H7 (cell line): ENCODE measurements around the gene SRA1. TPM values are rescaled to one million over a fixed set of nuclear protein-coding genes. Genes with fewer than 3 reads are reported as not detected.

Experiments
- DNase-seq: peaks from one replicate; pipeline ENCODE4 v3.0.0; 2012
- H3K27me3 ChIP-seq: 2 replicates; pipeline ENCODE4 v1.6.0; 2011; ENCODE audit warnings: mild to moderate bottlenecking, low read length; ENCODE audit not compliant: control insufficient read depth, insufficient read depth
- H3K36me3 ChIP-seq: replicated peaks from 2 replicates; pipeline ENCODE4 v1.5.1; 2011; ENCODE audit warnings: low read length; ENCODE audit not compliant: control insufficient read depth, insufficient read depth
- H3K4me3 ChIP-seq: 2 replicates; pipeline ENCODE4 v1.5.1; 2011; ENCODE audit warnings: low read depth, mild to moderate bottlenecking, control low read depth, low read length, moderate library complexity; ENCODE audit not compliant: insufficient read depth
- total RNA-seq: library from RNA; depleted of rRNA; stranded (reverse); fragments of >200 nt; shearing (Covaris generic); gene quantifications from 2 replicates; pipeline ENCODE4 v1.2.3, GENCODE V29; 2014

Gene SRA1
- total RNA-seq, 1 experiment from 2014 or later: 36.4 TPM

- Histone ChIP-seq H3K36me3 (peaks cover 7% of the 10 kb centered on the region), H3K27me3 (no peaks in the 10 kb centered on the region), H3K4me3 (peak overlapping the region; percentile 79)
- DNase-seq: no peak
These were observed 7.9 kb upstream of the SRA1 start for GRCh38 chr5:140565024-140565779.

GRCh38 chr5:140564196-140565023, 7.1 kb upstream of the SRA1 start, which contains the start of the genes APBB3 and SLC35A4:
TSS of gene APBB3 (minus strand) at chr5:140564598. CDS start at chr5:140564245, 353 bp downstream.
TSS of gene SLC35A4 (plus strand) at chr5:140564828. CDS start at chr5:140567170, 2,342 bp downstream.
- H3K27me3 ChIP-seq: no peaks in the 10 kb centered on the region
- peaks cover 8% of the 10 kb centered on the region for H3K36me3 ChIP-seq
- DNase-seq: peak; percentile 96
- H3K4me3 ChIP-seq: peak within 1 kb of the TSS; percentile 79

GRCh38 chr5:140563596-140563995, 6.3 kb upstream of the SRA1 start:
- peaks cover 8% of the 10 kb centered on the region for H3K36me3 ChIP-seq
- no peaks in the 10 kb centered on the region for H3K27me3 ChIP-seq
- peak overlapping the region; percentile 79 for H3K4me3 ChIP-seq
- DNase-seq: no peak

- Histone ChIP-seq H3K4me3 (no peak overlapping the region), H3K27me3 (no peaks in the 10 kb centered on the region), H3K36me3 (peaks cover 7% of the 10 kb centered on the region)
- DNase-seq: peak; percentile 10
These were observed 4.7 kb upstream of the SRA1 start for GRCh38 chr5:140561753-140562523.

GRCh38 chr5:140560227-140560626, 3.0 kb upstream of the SRA1 start:
- Histone ChIP-seq H3K27me3 (no peaks in the 10 kb centered on the region), H3K36me3 (peaks cover 1% of the 10 kb centered on the region), H3K4me3 (no peak overlapping the region)
- no peak for DNase-seq

- peak; percentile 49 for DNase-seq
- no peak overlapping the region for H3K4me3 ChIP-seq
- peaks cover 4% of the 10 kb centered on the region for H3K36me3 ChIP-seq
- no peaks in the 10 kb centered on the region for H3K27me3 ChIP-seq
These were observed 1.3 kb upstream of the SRA1 start for GRCh38 chr5:140558542-140558941.

- H3K36me3 ChIP-seq: peaks cover 6% of the 10 kb centered on the region
- no peak for DNase-seq
- H3K4me3 ChIP-seq: peak overlapping the region; percentile 82; the same call in 1 of the 2 replicates
- no peaks in the 10 kb centered on the region for H3K27me3 ChIP-seq
These were observed 692 bp upstream of the SRA1 start for GRCh38 chr5:140557965-140558364.

- H3K4me3 ChIP-seq: peak overlapping the region; percentile 82
- peaks cover 11% of the 10 kb centered on the region for H3K36me3 ChIP-seq
- no peaks in the 10 kb centered on the region for H3K27me3 ChIP-seq
- no peak for DNase-seq
These were observed 835 bp downstream of the SRA1 start for GRCh38 chr5:140556438-140556837.

GRCh38 chr5:140555747-140556312, 1.4 kb downstream of the SRA1 start:
- peaks cover 17% of the 10 kb centered on the region for H3K36me3 ChIP-seq
- no peak for DNase-seq
- H3K27me3 ChIP-seq: no peaks in the 10 kb centered on the region
- H3K4me3 ChIP-seq: peak overlapping the region; percentile 82

- DNase-seq: no peak
- no peaks in the 10 kb centered on the region for H3K27me3 ChIP-seq
- no peak overlapping the region for H3K4me3 ChIP-seq
- peaks cover 26% of the 10 kb centered on the region for H3K36me3 ChIP-seq
These were observed 2.8 kb downstream of the SRA1 start for GRCh38 chr5:140554454-140554853.

GRCh38 chr5:140553657-140554056, 3.6 kb downstream of the SRA1 start:
- Histone ChIP-seq H3K4me3 (no peak overlapping the region), H3K27me3 (no peaks in the 10 kb centered on the region), H3K36me3 (peaks cover 26% of the 10 kb centered on the region)
- DNase-seq: no peak

GRCh38 chr5:140551872-140552271, 5.4 kb downstream of the SRA1 start:
- H3K4me3 ChIP-seq: no peak overlapping the region
- no peak for DNase-seq

GRCh38 chr5:140550147-140551079, 6.9 kb downstream of the SRA1 start:
- no peak overlapping the region for H3K4me3 ChIP-seq
- DNase-seq: no peak
- H3K36me3 ChIP-seq: peaks cover 26% of the 10 kb centered on the region
- no peaks in the 10 kb centered on the region for H3K27me3 ChIP-seq

More at GRCh38 chr5:140551872-140552271, 5.4 kb downstream of the SRA1 start:
- Histone ChIP-seq H3K36me3 (peaks cover 26% of the 10 kb centered on the region), H3K27me3 (no peaks in the 10 kb centered on the region)
